PC-9 (cell line): ENCODE results near the gene LBX2. TPM values are rescaled to one million over a fixed set of nuclear protein-coding genes. Genes with fewer than 3 reads are reported as not detected.

Experiments
- BruUV-seq: library from RNA; stranded (reverse); fragments of 400-500 nt; replicated peaks from 2 replicates; lab custom pipeline; 2021; lab: Mats Ljungman, UMichigan
- CTCF ChIA-PET: fragments of 300-600 bp; sonication (Branson Sonifier 250); formaldehyde crosslinking; loops from one replicate; lab custom pipeline; 2022; ENCODE audit warnings: antibody characterized with exemption; lab: Charles Lee
- POLR2A ChIA-PET: fragments of 300-600 bp; sonication (Branson Sonifier 250); formaldehyde crosslinking; loops from one replicate; lab custom pipeline; 2022; ENCODE audit warnings: antibody characterized with exemption; ENCODE audit not compliant: unreplicated experiment; lab: Charles Lee
- DNase-seq, 2 experiments: peaks; one replicate each; pipeline versions ENCODE4 v3.0.0 to v3.0.0-alpha.2; 2015 to 2022; ENCODE audit warnings: mixed read lengths in 1 of 2
- H2AFZ ChIP-seq: fragments of 200-600 bp; sonication (generic); 2 replicates; pipeline ENCODE4 v1.8.1; 2017; ENCODE audit warnings: antibody characterized with exemption
- H3F3A ChIP-seq: fragments of 200-600 bp; sonication (generic); 2 replicates; pipeline ENCODE4 v1.8.1; 2017; ENCODE audit warnings: antibody characterized with exemption, mild to moderate bottlenecking, low read depth; ENCODE audit not compliant: insufficient read depth
- H3K27ac ChIP-seq: fragments of 200-600 bp; sonication (generic); 2 replicates; pipeline ENCODE4 v1.6.1; 2016; ENCODE audit warnings: mixed run types
- H3K27me3 ChIP-seq: fragments of 200-600 bp; sonication (generic); 2 replicates; pipeline ENCODE4 v1.6.1; 2016; ENCODE audit warnings: low read depth, mixed run types; ENCODE audit not compliant: insufficient read depth
- H3K36me3 ChIP-seq: fragments of 200-600 bp; sonication (generic); 2 replicates; pipeline ENCODE4 v1.6.1; 2016; ENCODE audit warnings: low read depth, mixed run types
- H3K4me1 ChIP-seq: fragments of 200-600 bp; sonication (generic); replicated peaks from 2 replicates; pipeline ENCODE4 v1.6.1; 2016; ENCODE audit warnings: mixed run types; ENCODE audit not compliant: insufficient read depth
- H3K4me2 ChIP-seq: fragments of 200-600 bp; sonication (generic); 2 replicates; pipeline ENCODE4 v1.6.1; 2017; ENCODE audit warnings: mixed run types
- H3K4me3 ChIP-seq: fragments of 200-600 bp; sonication (generic); 2 replicates; pipeline ENCODE4 v1.6.1; 2016; ENCODE audit warnings: mixed run types
- H3K79me2 ChIP-seq: fragments of 200-600 bp; sonication (generic); 2 replicates; pipeline ENCODE4 v1.6.1; 2017; ENCODE audit warnings: low read depth, mixed run types
- H3K9me2 ChIP-seq: fragments of 200-600 bp; sonication (generic); 2 replicates; pipeline ENCODE4 v1.8.1; 2017; ENCODE audit warnings: mild to moderate bottlenecking; ENCODE audit not compliant: insufficient read depth
- H3K9me3 ChIP-seq: fragments of 200-600 bp; sonication (generic); 2 replicates; pipeline ENCODE4 v1.8.1; 2016; ENCODE audit warnings: low read depth; ENCODE audit not compliant: insufficient read depth
- H4K20me1 ChIP-seq: fragments of 200-600 bp; sonication (generic); 2 replicates; pipeline ENCODE4 v1.8.1; 2017; ENCODE audit not compliant: insufficient read depth
- CTCF ChIP-seq: fragments of 200-600 bp; sonication (generic); conservative IDR thresholded peaks from 2 replicates; pipeline ENCODE4 v1.6.1; 2017; ENCODE audit warnings: mixed run types, antibody characterized with exemption, mild to moderate bottlenecking, moderate library complexity
- EZH2 ChIP-seq: fragments of 200-600 bp; sonication (generic); IDR thresholded peaks from 2 replicates; pipeline ENCODE4 v1.8.0; 2017; ENCODE audit warnings: antibody characterized with exemption, low read depth
- intact Hi-C: fragments of 100-400 bp; cut with micrococcal nuclease; formaldehyde crosslinking; loops from one replicate; pipeline ENCODE4 v1.10.0; 2022; ENCODE audit not compliant: unreplicated experiment
- total RNA-seq: library from RNA; stranded (reverse); gene quantifications from 2 replicates; pipeline ENCODE4 v1.2.3, GENCODE V29; 2021

Gene LBX2
- total RNA-seq, 1 experiment from 2014 or later = 0.76 TPM

GRCh38 chr2:74448771-74449170, 50.6 kb downstream of the LBX2 start:
- intact Hi-C loops = no loop called here
- ChIA-PET POLR2A (no interaction called here), CTCF (interaction anchor here (0.5 kb wide), 1 partner anchor 177 kb away, joined by 6 read pairs; no protein-coding TSS in a partner anchor)
- BruUV-seq = no TSS peak
- Histone ChIP-seq H3K4me1 (peaks cover 7% of the 10 kb centered on the region), H2AFZ (no peak overlapping the region), H3K27ac (no peak overlapping the region), H4K20me1 (no peaks in the 10 kb centered on the region), H3K4me3 (no peak overlapping the region), H3K27me3 (no peaks in the 10 kb centered on the region), H3K9me2 (no peaks in the 10 kb centered on the region), H3K4me2 (no peak overlapping the region), H3K79me2 (no peaks in the 10 kb centered on the region), H3K36me3 (no peaks in the 10 kb centered on the region), H3K9me3 (no peaks in the 10 kb centered on the region), H3F3A (0 out of 2 replicates have a peak, but pooled peaks cover 7% of the 10 kb centered on the region)
- no peak for TF ChIP-seq EZH2
- TF ChIP-seq CTCF = no peak
- DNase-seq = no peak

Other genes with a start within 250 kb of the LBX2 start
- 1.2 TPM in 1 of 2 replicates, not detected in the other for gene SLC4A5, start 156.2 kb downstream of the LBX2 start, total RNA-seq
- gene DCTN1, start 119.3 kb downstream of the LBX2 start, total RNA-seq = 130 and 147 TPM in 2 replicates
- gene C2orf81, start 78.0 kb downstream of the LBX2 start, total RNA-seq = 9.8 and 12.0 TPM in 2 replicates
- 46.7 and 53.0 TPM in 2 replicates for gene WDR54, start 77.9 kb downstream of the LBX2 start, total RNA-seq
- 58.9 and 63.4 TPM in 2 replicates for gene RTKN, start 57.7 kb downstream of the LBX2 start, total RNA-seq
- 32.5 and 34.2 TPM in 2 replicates for gene INO80B, start 44.5 kb downstream of the LBX2 start, total RNA-seq
- gene WBP1, start 41.2 kb downstream of the LBX2 start, total RNA-seq = 68.0 and 74.7 TPM in 2 replicates
- gene MOGS, start 34.2 kb downstream of the LBX2 start, total RNA-seq = 70.5 and 88.8 TPM in 2 replicates
- gene MRPL53, start 26.9 kb downstream of the LBX2 start, total RNA-seq = 42.9 and 51.1 TPM in 2 replicates
- gene CCDC142, start 16.6 kb downstream of the LBX2 start, total RNA-seq = 16.8 and 19.8 TPM in 2 replicates
- gene TTC31, start 16.5 kb downstream of the LBX2 start, total RNA-seq = 20.1 and 21.8 TPM in 2 replicates
- 24.9 and 31.3 TPM in 2 replicates for gene PCGF1, start 8.1 kb upstream of the LBX2 start, total RNA-seq
- gene TLX2, start 14.8 kb upstream of the LBX2 start, total RNA-seq = 3.1 and 3.8 TPM in 2 replicates
- gene DQX1, start 26.6 kb upstream of the LBX2 start, total RNA-seq = 1.3 and 1.7 TPM in 2 replicates
- gene AUP1, start 30.1 kb upstream of the LBX2 start, total RNA-seq = 79.2 and 84.0 TPM in 2 replicates
- gene HTRA2, start 30.3 kb upstream of the LBX2 start, total RNA-seq = 23.2 and 23.5 TPM in 2 replicates
- gene LOXL3, start 54.3 kb upstream of the LBX2 start, total RNA-seq = 3.1 and 5.0 TPM in 2 replicates
- 15.0 and 27.8 TPM in 2 replicates for gene DOK1, start 55.1 kb upstream of the LBX2 start, total RNA-seq
- gene M1AP, start 148.7 kb upstream of the LBX2 start, total RNA-seq = 4.5 and 7.7 TPM in 2 replicates
- gene SEMA4F, start 154.6 kb upstream of the LBX2 start, total RNA-seq = 10.6 and 12.3 TPM in 2 replicates